PC-9 (cell line): ENCODE data around the gene ZNF319.

Source experiments
- EZH2 ChIP-seq: fragments of 200-600 bp; sonication (generic); IDR thresholded peaks from 2 replicates; pipeline ENCODE4 v1.8.0; 2017; ENCODE audit warnings: antibody characterized with exemption, low read depth
- TF ChIP-seq, protein P1 (sequence below): fragments of 200-600 bp; sonication (generic); conservative IDR thresholded peaks from 2 replicates; pipeline ENCODE4 v1.6.1; 2017; ENCODE audit warnings: mixed run types, antibody characterized with exemption, mild to moderate bottlenecking, moderate library complexity

DNA sequence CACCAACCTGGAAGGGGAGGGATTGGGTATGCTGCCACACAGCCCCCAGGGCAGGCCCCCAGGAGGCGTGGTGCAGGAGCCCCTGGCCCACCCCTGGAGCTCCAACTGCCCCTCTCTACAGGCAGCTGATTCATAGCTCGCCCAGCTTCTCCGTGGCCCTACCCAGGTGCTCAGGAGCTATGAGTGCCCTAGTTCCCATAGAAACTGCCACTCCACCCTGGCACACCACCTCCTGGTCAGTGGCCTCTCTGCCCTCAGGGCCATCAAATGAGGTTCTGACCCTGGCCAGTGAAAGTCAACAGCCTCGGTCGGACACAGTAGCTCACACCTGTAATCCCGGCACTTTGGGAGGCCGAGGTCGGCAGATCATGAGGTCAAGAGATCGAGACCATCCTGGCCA is 47.6 kb downstream of the ZNF319 start:
- TF ChIP-seq, protein P1, sequence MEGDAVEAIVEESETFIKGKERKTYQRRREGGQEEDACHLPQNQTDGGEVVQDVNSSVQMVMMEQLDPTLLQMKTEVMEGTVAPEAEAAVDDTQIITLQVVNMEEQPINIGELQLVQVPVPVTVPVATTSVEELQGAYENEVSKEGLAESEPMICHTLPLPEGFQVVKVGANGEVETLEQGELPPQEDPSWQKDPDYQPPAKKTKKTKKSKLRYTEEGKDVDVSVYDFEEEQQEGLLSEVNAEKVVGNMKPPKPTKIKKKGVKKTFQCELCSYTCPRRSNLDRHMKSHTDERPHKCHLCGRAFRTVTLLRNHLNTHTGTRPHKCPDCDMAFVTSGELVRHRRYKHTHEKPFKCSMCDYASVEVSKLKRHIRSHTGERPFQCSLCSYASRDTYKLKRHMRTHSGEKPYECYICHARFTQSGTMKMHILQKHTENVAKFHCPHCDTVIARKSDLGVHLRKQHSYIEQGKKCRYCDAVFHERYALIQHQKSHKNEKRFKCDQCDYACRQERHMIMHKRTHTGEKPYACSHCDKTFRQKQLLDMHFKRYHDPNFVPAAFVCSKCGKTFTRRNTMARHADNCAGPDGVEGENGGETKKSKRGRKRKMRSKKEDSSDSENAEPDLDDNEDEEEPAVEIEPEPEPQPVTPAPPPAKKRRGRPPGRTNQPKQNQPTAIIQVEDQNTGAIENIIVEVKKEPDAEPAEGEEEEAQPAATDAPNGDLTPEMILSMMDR, result no peak
- TF ChIP-seq EZH2, result no peak
